Stimulated activated naive CD4-positive, alpha-beta T cell (primary cell): ENCODE measurements around the gene HEBP2.

Experiments used
- DNase-seq, 6 experiments: peaks; one replicate each; lab custom pipeline; 2025; lab: John Stamatoyannopoulos, UW

HEBP2 gene

DNA sequence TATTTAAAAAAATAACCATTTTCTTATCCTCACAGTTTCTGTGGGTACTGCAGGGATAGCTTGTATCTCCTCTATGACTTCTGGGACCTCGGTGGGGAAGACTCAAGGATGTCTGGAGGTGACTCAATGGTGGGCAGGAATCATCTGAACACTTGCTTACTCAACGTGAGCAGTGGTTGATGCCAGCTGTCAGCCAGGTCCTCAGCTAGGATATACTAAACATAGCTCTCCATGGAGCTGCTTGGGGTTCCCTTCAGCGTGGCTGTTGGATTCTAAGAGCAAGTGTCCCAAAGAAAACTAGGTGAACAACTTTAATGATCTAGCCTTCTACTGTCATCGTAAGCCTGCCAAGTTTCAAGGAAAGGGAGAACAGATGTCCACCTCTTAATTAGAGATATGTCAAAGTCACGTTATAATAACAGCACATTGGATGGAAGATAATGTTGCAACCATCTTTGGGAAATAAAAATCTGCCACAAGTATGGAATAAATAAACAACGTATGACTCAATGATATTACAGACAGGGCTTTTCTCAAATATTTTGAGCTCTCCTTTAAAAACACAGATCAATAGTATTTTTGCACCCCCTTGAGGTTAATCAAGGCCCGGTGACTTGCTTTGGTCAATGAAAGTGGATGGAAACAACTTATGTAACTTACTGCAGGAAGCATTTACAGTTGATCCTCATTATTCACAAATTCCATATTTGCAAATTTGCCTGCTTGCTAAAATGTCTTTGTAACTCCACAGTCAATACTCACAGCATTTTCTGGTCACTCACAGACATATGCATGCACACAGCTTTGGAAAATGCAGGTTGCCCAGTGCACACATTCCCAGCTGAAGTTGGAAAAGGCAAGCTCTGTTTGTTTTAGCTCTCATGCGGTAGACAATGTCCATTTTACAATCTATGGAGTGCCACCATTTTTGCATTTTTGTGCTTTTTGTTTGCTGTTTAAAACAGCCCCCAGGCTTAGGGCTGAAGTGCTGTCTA, 6.6 kb upstream of the HEBP2 start:
- no peak for DNase-seq

DNA sequence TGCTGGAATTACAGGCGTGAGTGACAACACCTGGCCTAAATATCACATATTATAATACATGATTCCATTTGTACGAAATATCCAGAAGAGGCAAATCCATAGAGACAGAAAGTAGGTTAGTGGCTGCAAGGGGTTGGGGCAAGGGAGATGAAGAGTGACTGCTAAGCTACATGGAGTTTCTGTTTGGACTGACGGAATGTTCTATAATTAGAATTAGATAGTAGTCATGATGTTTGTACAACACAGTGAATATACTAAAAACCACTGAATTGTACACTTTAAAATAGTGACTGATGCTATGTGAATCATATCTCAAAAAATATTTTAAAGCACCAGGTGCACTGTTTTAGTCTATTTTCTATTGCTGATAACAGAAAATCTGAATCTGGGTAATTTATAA, 3.7 kb upstream of the HEBP2 start:
- DNase-seq = no peak

DNA sequence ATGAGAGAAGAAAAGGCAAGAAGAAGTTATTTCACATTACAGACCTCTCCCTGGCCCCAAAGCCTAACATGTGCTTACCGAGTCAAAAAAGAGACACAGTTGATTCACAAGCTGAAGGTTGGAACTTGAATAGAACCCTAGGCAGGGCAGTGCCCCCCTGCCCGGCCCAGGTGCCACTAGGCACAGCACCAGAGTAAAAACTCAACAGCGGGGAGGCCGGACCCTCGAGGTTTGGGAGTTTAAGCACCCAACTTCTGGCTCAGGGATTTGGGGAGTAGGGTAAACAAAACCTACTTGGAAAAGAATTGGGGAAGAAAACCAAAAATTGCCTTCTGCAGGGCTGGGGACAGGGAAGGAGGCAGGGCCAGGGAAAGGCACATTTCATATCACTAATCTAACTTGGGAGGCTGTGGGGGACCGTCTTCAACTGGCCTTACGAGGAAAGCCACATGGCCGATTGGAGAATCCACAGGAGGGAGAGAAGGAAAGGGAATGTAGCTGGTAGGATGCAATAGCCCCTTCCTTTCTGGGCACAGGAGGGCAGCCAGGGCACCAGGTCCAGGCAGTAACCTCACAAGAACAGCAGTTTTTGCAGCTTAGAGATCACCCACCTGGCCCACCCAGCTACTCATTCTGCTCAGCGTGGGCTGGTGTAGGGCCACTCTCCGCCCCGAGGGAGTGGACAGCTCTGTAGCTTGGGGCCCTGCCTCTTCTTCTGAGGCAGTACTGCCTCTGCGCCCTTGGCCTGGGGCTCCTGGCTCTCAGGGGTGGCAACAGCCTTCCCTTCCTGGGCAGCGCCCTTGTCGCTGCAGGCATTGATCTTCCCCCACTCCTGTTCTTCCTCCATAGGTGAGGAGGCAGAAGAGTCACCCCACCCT, 1.8 kb upstream of the HEBP2 start:
- DNase-seq = no peak

DNA sequence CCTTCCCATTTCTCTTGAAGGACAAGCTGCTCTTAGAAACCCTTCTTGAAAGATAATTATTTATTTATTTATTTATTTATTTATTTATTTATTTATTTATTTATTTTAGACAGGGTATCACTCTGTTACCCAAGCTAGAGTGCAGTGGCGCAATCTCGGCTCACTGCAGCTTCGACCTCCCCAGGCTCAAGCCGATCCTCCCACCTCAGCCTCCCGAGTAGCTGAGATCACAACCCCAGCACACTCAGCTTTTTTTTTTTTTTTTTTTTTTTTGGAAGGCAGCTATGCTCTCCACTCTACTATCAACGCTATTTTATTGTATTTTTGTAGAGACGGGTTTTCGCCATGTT, 1.2 kb upstream of the HEBP2 start:
- no peak for DNase-seq

DNA sequence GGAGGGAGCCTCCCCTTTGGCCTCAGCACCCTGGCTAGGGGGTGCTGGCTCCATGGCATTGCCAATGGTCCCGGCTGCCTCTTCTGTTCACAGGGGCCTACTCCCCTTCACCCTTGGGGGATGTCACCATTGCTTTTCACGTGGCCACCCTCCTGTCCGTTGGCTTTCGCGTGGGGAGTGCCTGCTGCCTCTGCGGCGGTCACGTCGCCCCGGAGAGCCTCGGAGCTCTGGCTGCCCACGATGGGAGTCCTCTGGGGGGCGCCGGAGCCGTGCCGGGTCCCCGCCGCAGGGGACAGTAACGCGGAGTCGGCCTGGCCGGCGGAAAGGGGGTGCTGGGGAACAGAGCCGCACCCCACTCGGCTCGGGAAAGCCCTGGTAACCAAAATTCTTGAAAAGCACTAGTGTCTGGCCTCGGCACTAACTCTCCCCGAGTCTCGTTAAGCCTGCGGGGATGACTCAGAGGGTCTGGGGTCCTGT, 661 bp upstream of the HEBP2 start:
- DNase-seq = peak in 5 of 6 experiments; percentile 13 to 58 (median 44)

DNA sequence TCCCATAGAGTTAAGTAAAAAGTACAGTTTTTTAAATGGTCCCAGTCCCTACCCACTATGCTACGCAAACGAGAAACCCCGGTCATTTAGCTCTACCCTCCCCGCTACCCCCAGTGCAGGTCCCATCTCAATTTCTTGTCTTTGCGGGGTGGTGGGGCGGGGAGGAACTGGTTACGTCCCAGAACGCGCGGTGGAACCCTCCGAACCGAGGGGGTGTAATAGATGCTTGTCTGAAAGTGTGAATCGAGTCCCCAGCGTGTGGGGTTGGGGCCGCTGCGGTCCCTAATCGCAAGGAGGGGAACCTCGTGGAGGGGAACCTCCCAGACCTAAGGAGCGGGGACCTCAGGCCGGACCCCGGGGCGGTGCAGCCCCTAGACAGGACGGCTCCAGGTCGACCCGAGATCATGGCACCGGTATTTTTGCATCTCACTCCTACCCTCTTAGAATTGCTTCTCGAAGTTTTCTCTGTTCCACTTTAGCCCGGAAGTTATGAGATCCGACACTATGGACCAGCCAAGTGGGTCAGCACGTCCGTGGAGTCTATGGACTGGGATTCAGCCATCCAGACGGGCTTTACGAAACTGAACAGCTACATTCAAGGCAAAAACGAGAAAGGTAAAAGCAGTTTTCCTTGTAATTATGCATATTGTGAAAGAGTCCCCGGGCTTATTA, 779 bp downstream of the HEBP2 start:
- DNase-seq = peak; percentile 18 to 65 (median 36)

DNA sequence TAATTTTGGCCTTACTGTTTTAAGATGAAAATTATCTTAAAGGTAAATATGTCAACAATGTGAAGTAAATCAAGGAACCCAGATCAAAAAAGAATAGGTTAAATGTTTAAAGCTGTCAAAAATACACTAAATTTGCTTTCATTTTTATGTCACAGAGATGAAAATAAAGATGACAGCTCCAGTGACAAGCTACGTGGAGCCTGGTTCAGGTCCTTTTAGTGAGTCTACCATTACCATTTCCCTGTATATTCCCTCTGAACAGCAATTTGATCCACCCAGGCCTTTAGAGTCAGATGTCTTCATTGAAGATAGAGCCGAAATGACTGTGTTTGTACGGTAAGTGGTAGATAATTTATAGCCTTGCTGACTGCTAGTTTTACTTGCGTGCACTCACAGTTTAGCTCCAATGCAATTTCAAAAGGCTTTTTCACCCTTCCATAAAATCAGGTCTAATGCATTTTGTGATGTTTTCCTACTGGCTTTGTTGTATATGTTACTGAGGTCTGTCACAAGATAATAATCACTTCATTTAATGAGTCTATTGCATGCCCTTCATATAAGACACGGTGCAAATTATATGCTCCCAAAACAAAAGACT, 1.9 kb downstream of the HEBP2 start:
- no peak for DNase-seq

DNA sequence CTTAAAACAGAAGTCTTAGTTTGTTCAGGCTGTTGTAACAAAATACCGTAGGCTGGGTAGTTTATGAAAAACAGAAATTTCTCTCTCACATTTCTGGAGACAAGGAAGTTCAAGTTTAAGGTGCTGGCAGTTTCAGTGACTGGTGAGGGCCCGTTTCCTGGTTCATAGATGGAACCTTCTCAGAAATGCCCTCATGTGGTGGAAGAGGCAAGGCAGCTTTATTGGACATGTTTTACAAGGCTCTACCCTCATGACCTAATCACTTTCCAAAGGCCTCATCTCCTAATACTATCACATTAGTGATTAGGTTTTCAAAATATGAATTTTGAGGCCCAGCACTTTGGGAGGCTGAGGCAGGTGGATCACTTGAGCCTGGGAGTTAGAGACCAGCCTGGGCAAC, 2.4 kb downstream of the HEBP2 start:
- DNase-seq = peak in 1 of 6 experiments; percentile 14

DNA sequence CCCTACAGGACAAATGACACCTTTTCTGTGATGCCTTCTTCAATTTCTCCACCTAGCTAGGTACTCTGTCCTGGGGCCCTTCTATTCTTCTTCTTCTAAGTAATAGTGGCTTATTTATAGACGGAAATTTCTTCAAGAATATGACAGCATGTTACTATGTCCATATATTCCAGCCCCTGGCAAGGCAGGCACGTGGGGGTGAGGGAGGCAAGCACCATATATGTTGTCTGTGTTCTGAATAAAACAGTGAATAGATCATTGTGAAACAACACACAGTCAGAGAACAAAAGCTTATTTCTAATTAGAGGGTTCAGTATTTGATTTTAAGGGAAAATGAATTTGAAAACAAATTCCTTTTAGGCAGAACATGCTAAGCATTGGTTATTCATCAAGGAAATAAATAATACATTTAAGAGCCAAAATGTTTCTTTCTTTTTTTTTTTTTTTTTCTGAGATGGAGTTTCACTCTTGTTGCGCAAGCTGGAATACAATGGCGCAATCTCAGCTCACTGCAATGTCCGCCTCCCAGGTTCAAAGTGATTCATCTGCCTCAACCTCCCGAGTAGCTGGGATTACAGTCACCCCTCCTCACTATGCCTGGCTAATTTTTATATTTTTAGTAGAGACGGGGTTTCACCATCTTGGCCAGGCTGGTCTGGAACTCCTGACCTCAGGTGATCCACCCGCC, 6.2 kb downstream of the HEBP2 start:
- no peak for DNase-seq

DNA sequence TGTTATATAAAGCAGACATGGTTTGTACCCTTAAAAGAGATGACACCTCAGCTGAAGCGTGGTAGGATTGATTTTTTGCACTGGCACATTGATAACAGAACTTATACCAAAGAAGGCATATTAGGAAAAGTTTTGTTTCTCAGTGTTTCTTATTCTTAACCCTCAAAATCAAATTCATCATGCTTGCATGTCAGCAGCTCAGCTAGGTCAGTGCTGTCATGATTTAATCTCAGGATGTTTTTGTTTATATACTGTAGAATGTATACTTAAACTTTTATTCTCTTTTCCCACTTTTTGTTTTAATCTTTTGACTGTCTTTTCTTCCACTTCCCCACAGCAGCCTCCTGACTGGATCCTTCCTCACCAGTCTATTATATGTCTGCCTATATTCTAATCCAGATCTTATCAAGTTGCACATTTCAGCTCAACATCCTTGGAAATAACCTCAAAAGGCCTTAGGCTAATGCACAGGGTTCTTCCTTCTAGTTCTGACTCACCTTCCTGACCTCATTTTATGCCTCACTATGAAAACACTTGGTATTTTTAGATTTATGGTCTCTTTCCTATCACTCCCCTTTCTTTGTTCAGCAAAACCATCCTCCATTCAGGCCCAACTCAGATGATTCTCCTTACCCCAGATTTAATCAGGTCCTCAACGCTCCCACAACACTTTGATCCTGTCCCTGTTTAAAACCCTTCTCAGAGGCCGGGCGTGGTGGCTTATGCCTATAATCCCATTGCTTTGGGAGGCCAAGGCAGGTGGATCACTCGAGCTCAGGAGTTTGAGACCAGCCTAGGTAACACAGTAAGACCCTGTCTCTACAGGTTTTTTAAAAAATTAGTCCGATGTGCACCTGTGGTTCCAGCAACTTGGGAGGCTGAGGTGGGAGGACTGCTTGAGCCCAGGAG, 7.2 kb downstream of the HEBP2 start:
- DNase-seq = no peak

DNA sequence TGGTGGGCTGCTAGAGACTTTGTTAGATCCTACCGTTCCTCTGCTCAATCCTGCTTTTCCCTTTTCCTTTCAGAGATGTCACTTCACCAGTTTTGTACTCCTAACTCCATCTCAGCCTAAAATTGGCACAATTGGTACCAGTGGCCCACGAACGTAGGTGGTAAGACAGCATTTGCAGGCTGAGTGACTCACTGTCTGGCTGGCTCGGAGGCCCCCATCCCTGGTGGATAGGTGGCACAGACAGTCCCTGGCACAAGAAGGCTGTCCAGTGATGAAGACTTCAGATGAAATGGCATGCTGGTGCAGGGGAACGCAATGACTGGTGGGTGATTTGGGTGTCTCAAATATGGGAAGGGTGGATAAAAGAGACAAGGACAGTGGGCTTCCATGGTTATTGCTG, 11.1 kb downstream of the HEBP2 start:
- no peak for DNase-seq

DNA sequence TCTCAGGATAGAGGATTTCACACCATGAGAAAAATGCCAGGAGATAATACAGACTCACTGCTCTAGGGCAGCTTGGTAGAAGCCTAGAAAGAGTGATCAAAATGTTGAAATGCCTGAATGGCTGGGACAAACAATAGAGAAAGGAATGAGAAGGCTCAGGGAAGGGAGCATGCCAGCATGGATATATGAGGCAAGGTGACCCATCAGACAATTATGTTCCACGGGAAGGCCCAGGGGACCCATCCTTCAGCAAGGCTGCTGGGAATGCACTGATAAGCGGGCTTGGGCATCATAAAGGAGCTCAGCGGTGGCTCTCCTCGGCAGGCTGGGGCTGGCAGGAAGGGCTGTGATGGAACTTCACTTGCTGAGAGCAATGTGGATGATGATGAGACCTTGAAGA, 12.2 kb downstream of the HEBP2 start:
- DNase-seq = no peak

DNA sequence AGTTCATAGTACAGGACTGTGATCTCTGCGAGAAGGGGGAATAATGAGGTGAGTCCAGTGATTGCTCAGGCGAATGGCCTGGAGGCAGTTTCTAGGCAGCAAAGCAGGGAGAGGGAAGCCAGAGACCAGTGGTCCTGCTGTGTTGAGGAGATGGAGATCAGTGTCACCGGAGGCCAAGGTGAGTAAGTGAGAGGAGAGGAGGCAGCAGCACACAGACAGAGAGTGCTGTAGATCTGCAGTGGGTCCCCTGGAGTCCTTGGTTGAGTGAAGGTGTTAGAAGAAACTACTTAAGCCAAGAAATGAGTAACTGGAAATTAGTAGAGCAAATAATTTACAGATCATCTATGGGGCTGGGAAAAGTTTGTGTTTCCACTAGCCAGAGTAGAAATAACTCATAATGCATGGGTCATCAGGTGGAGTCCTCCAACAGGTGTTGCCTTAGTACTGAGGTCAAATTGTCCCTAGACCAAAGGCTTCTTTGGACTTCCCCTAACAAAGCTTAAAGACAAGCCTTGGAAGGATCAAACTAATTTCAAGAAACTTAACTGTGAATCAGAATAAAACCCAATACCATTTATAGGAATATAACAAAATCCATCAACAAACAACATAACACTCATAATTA, 13.6 kb downstream of the HEBP2 start:
- DNase-seq = no peak

DNA sequence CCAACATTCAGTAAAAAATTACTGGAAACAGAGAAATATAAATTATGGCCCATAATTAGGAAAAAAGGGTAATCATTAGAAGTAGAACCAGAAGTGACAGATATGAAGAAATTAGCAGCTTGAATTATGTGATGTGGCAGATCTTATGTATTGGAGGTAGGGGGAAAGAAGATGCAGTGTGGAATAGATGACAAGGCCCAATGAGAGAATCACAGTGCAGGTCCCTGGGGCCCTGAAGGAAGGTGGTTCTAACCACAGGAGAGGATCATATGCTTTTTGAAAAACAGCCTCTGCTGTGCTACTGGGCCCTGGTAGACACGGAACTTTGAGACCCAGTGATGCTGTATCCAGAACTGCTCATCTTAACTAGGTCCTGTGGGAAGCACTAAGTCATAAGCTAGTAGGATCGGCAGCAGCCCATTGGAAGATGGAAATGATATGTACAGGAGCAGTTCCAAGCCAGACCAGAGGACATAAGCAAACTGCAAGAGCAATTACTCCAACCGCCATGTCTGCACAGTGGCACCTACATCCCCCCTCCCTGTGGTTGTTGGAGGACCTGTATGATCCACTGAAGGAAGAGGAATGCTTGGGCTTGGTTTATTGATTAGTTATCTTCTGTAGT, 14.2 kb downstream of the HEBP2 start:
- no peak for DNase-seq

DNA sequence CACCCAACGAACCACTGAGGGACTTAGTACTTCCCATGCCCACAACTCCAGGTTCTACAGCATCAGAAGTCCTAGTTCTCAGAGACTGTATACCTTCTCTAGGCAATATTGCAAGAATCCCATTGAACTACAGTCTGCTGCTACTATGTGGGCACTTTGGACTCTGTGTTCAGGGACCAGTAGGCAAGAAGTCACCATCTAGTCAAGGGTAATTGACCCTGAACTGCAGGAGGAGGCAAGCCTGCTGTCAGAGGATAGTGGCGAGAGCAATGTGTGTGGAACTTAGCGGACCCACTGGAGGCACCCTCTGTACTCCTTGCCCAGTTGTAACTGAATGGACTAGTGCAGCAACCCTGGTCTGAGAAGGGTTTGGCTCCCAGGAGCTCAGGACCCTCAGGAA, 15.7 kb downstream of the HEBP2 start:
- no peak for DNase-seq

DNA sequence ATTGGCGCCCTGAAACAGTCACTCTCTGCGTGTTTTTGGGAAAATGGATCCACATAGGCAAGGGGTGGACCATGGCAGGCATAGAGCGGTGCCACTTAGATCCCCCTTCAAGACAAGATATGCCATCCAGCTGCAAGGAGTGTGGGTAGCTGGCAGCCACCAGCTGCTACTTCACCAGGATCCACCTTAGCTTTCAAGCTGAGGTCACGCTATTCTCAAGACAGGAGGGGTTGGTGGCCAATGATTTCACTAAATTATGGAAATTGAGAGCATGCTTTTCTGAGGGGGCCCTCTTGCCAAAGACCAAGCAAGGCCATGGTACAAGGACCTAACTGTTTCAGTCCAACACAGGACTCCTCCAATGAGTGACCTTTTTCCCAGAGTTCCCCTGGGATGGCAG, 16.3 kb downstream of the HEBP2 start:
- no peak for DNase-seq

DNA sequence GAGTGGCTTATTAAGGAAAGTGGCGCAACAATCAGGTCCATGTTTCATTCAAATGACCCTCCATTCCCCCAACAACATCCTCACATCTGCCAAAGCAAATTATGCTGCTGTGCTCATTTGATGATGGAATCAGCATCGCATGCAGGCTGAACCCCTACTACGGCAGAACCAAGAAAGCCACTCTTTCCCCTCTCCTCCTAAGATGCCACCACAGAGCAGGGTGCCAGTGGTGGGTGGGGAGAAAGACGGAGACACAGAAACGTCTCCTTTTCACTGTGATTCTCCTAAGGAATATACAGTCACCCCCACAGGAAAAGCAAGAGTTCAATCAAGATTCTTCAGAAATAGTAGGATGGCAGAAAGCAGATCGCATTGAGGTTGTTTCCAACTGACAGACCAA, 17.1 kb downstream of the HEBP2 start:
- no peak for DNase-seq

DNA sequence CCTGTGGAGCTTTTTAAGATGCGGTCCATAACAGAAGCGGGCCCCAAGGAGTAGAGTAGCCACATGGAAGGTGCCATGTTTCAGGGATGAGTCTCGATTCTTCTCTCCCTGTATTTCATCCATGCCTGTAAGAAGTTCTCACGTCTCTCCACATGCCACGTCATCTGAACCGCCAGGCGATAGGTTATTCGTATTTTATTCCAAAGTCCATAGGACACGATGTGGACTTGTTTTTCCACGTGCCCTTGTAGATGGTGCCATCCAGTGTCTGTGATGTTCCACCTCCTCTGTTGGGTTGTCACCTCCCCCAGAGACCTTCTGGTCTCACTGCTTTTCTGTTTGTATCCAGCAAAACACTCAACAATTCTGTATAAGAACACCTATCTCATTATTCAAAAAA, 17.6 kb downstream of the HEBP2 start:
- no peak for DNase-seq

DNA sequence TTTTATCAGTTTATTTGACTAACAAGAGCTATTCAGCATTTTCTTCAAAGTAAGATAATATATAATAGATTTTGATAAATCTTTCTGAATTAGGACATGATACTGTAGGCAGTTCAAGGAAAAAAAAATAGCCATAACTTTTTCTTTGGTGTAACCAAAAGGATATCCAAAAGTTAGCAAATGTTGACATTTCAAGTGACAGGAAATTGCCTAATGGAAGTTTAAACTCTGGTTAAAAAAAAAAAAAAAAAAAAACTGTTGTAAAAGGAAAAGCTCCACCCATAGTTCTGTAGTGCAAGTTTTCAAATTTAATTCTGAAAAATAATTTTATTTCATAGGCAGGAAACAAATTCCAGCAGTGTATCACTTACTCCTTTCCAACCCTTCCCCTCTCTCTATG, 18.8 kb downstream of the HEBP2 start:
- no peak for DNase-seq
